ENCODE data around the gene XXYLT1.
"Not testable (repeated sequence)": the region's sequence is repeated elsewhere in the genome, so short reads cannot be mapped to it uniquely, and the experiment has no call there.

XXYLT1 gene

GRCh38 chr3:195250473-195251251 lies 20.3 kb downstream of the XXYLT1 start:
- DNase-seq = no peak

GRCh38 chr3:195249858-195250464 lies 21.0 kb downstream of the XXYLT1 start:
- no peak for DNase-seq

- DNase-seq = no peak
Measured at GRCh38 chr3:195249057-195249770, 21.7 kb downstream of the XXYLT1 start.

- no peak for DNase-seq
Measured at GRCh38 chr3:195248281-195248680, 22.7 kb downstream of the XXYLT1 start.

- DNase-seq = no peak
Measured at GRCh38 chr3:195247863-195248189, 23.1 kb downstream of the XXYLT1 start.

GRCh38 chr3:195247086-195247862 lies 23.7 kb downstream of the XXYLT1 start:
- DNase-seq = no peak

GRCh38 chr3:195246581-195246995 lies 24.4 kb downstream of the XXYLT1 start:
- no peak for DNase-seq

- DNase-seq = no peak
Measured at GRCh38 chr3:195245531-195245951, 25.4 kb downstream of the XXYLT1 start.

- DNase-seq = no peak
Measured at GRCh38 chr3:195241592-195242355, 29.2 kb downstream of the XXYLT1 start.

- DNase-seq = no peak
Measured at GRCh38 chr3:195240939-195241338, 30.0 kb downstream of the XXYLT1 start.

GRCh38 chr3:195240171-195240701 lies 30.7 kb downstream of the XXYLT1 start:
- no peak for DNase-seq

- no peak for DNase-seq
Measured at GRCh38 chr3:195239121-195239520, 31.8 kb downstream of the XXYLT1 start.

GRCh38 chr3:195238586-195239118 lies 32.3 kb downstream of the XXYLT1 start:
- no peak for DNase-seq

- no peak for DNase-seq
Measured at GRCh38 chr3:195238081-195238571, 32.8 kb downstream of the XXYLT1 start.

GRCh38 chr3:195236801-195237570 lies 34.0 kb downstream of the XXYLT1 start:
- DNase-seq = no peak

GRCh38 chr3:195236076-195236798 lies 34.7 kb downstream of the XXYLT1 start:
- no peak for DNase-seq

GRCh38 chr3:195230244-195230643 lies 40.7 kb downstream of the XXYLT1 start:
- DNase-seq = no peak

- not testable (repeated sequence) for DNase-seq
Measured at GRCh38 chr3:195228886-195229285, 42.1 kb downstream of the XXYLT1 start.

- no peak for DNase-seq
Measured at GRCh38 chr3:195227871-195228270, 43.1 kb downstream of the XXYLT1 start.

GRCh38 chr3:195226900-195227447 lies 44.0 kb downstream of the XXYLT1 start:
- DNase-seq = no peak

Data from NCI-H526 treated with DMSO at 0.1 percent for 48 hours (cell line).